PFSK-1 (cell line): ENCODE measurements around the gene CTDSPL.

Experiments
- REST ChIP-seq, 2 experiments: IDR thresholded peaks; 2 replicates each; pipeline versions ENCODE4 v1.6.1 to v1.8.0; 2011 to 2012; ENCODE audit warnings: low read depth in 2 of 2, low read length in 2 of 2, control low read depth in 1 of 2, inconsistent platforms in 1 of 2, mild to moderate bottlenecking in 1 of 2, moderate library complexity in 1 of 2; ENCODE audit not compliant: insufficient read depth in 1 of 2
- TAF1 ChIP-seq: IDR thresholded peaks from 2 replicates; pipeline ENCODE4 v1.6.1; 2012; ENCODE audit warnings: low read length, control low read depth, borderline replicate concordance; ENCODE audit not compliant: insufficient read depth

GRCh38 chr3:37887062-37887461, 25.4 kb downstream of the CTDSPL start:
- TF ChIP-seq TAF1 (no peak), REST (IDR thresholded peaks at IDR 0.05; ENCODE audit: insufficient read depth in 1 of 2, low read depth in 2 of 2, low read length in 2 of 2) (no peak)
